GM21528 (cell line): ENCODE measurements around the gene ODF2L.

Experiments
- ATAC-seq: cut with Tn5 transposase; IDR thresholded peaks from one replicate; pipeline ENCODE4 v1.9.1; 2021; ENCODE audit warnings: mild to moderate bottlenecking, moderate library complexity; ENCODE audit not compliant: unreplicated experiment, low FRiP score

ODF2L gene

GRCh38 chr1:86324130-86324822 is 71.8 kb downstream of the ODF2L start:
- no peak for ATAC-seq

GRCh38 chr1:86322241-86322640 is 73.9 kb downstream of the ODF2L start:
- no peak for ATAC-seq

GRCh38 chr1:86318436-86318835 is 77.7 kb downstream of the ODF2L start:
- no peak for ATAC-seq

GRCh38 chr1:86317926-86318325 is 78.2 kb downstream of the ODF2L start:
- no peak for ATAC-seq

- no peak for ATAC-seq
Observed at GRCh38 chr1:86305731-86306130, 90.4 kb downstream of the ODF2L start.

GRCh38 chr1:86303041-86303690 is 93.0 kb downstream of the ODF2L start:
- no peak for ATAC-seq
